ENCODE data around the gene PPP1R14C. TPM values are rescaled to one million over a fixed set of nuclear protein-coding genes. Genes with fewer than 3 reads are reported as not detected.

PPP1R14C gene
- total RNA-seq, 4 donors from 2014 or later, result 0.34 TPM; not detected in 3

GRCh38 chr6:150139533-150139932 is 3.3 kb upstream of the PPP1R14C start:
- TF ChIP-seq CTCF (IDR thresholded peaks at IDR 0.05; ENCODE audit: low read depth), result no peak

- TF ChIP-seq CTCF (IDR thresholded peaks at IDR 0.05; ENCODE audit: low read depth), result no peak
These were observed 2.4 kb upstream of the PPP1R14C start for GRCh38 chr6:150140236-150140969.

GRCh38 chr6:150142097-150142669 is 661 bp upstream of the PPP1R14C start:
- no peak for TF ChIP-seq CTCF (IDR thresholded peaks at IDR 0.05; ENCODE audit: low read depth)

GRCh38 chr6:150143516-150144293 is 861 bp downstream of the PPP1R14C start:
- no peak for TF ChIP-seq CTCF (IDR thresholded peaks at IDR 0.05; ENCODE audit: low read depth)

GRCh38 chr6:150144294-150144868 is 1.5 kb downstream of the PPP1R14C start:
- TF ChIP-seq CTCF (IDR thresholded peaks at IDR 0.05; ENCODE audit: low read depth), result no peak

- TF ChIP-seq CTCF (IDR thresholded peaks at IDR 0.05; ENCODE audit: low read depth), result no peak
These were observed 2.6 kb downstream of the PPP1R14C start for GRCh38 chr6:150145427-150145826.

GRCh38 chr6:150145830-150146229 is 3.0 kb downstream of the PPP1R14C start:
- no peak for TF ChIP-seq CTCF (IDR thresholded peaks at IDR 0.05; ENCODE audit: low read depth)
